Measurements from ENCODE around the gene PIN1.

PIN1 gene

GRCh38 chr19:9891609-9892373 lies 56.7 kb downstream of the PIN1 start:
- DNase-seq = no peak
